HG03060 (cell line): ENCODE measurements around the gene AEBP2.
A peak's percentile ranks its signal among the peaks of the same experiment; 100 is the strongest.
"Not testable (repeated sequence)": the region's sequence is repeated elsewhere in the genome, so short reads cannot be mapped to it uniquely, and the experiment has no call there.

Experiments
- ATAC-seq: cut with Tn5 transposase; IDR thresholded peaks from one replicate; pipeline ENCODE4 v1.9.1; 2021; ENCODE audit warnings: low read depth, moderate number of reproducible peaks; ENCODE audit not compliant: unreplicated experiment

AEBP2 gene

DNA sequence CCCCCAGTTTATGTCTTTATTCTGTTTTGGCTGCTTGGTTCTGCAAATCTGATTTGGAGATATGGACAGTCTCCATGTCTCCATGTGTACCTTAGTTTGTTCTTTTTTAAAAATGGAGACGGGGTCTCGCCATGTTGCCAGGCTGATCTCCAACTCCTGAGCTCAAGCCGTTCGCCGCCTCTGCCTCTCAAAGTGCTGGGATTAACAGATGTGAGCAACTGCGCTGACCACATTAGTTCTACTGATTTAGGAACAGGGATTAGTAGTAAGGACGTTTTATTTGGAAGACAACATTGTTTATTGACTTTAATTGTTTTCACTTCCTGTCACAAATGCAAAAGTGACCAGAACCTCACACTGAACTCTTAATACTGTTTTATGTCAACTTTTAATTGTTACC is 14.7 kb downstream of the AEBP2 start:
- ATAC-seq = no peak

DNA sequence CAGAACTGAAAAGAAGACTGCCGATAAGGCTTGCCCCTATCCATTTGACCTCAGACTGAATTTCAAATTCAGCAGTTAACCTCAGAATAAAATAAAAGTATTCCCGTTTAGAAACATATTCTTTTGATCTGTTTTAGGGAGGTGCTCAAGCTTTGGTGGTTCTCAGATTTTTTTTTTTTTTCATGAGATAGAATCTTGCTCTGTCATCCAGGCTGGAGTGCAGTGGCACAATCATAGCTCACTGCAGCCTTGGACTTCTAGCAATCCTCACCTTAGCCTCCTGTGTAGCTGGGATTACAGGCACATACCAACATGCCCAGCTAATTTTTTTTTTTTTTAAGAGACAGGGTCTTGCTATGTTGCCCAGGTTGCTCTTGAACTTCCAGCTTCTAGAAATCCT is 15.5 kb downstream of the AEBP2 start:
- ATAC-seq = no peak

DNA sequence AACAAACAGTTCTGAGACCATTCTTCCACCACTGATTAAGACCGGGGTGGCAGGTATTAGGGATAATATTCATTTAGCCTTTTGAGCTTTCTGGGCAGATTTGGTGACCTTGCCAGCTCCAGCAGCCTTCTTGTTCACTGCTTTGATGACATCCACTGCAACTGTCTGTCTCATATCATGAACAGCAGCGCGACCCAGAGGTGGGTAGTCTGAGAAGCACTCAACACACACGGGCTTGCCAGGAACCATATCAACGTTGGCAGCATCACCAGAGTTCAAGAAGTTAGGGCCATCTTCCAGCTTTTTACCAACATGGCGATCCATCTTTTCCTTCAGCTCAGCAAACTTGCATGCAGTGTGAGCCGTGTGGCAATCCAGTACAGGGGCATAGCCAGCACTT is 16.9 kb downstream of the AEBP2 start:
- ATAC-seq = no peak

DNA sequence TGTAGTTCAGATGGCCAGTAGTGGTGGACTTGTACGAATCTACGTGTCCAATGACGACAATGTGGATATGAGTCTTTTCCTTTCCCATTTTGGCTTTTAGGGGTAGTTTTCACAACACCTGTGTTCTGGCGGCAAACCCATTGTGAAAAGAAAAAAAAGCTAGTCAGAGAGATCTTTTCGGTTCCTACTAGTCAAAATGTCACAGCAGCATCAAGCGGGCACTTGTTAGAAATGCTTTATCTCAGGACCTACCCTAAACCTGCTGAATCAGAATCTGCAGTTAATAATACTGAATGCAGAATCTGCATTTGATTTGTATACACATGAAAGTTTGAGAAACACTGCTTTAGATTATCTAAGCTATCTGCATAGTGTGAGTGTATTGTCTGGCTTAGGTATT is 18.3 kb downstream of the AEBP2 start:
- ATAC-seq = no peak

DNA sequence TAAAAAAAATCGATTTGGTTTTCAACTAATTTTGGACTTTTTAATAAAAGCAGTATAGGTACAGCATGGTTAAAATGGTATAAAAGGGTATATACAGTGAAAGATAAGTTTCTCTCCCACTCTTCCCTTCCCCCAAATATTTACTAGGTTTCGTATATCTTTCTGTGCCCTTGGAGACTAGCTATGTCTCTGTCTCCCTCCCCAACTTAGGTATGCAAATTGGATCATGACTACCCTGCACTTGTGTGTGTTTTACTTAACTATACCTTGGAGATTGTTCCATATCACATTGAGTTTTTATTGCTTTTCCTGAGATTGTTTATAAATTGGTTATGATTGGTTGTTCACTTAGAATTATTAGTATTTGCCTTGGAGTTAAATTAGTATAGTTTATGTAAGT is 19.4 kb downstream of the AEBP2 start:
- ATAC-seq = no peak

DNA sequence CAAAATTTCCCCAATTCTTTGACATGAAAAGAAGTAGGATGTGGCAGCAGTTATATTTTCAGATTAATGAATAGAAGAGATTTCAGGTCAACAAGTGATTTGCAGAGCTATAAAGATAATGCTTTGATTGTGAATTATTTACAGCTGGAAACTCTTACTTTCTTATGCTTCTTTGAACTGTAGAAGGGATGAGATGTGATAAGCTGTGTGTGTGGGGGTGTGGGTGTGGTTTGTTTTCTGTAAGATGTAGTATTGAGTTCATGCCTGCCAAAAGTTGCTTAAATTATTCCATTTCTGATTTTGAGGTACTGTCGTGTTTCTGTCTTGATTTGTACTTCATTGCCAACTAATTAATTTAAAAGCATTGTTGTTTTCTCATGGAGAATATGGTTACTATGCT is 22.7 kb downstream of the AEBP2 start:
- ATAC-seq = no peak

DNA sequence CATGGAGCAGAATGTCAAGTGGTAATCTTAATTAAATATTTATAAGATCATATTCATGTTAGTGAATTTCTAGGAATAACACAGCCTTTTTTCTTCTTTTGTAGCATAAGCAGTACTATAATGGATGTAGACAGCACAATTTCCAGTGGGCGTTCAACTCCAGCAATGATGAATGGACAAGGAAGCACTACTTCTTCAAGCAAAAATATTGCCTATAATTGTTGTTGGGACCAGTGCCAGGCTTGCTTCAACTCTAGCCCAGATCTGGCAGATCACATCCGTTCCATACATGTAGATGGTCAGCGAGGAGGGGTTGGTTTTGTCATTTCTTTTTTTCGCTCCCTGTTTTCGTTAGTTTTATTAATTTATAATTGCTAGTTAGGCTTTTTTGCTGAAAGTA is 23.1 kb downstream of the AEBP2 start:
- ATAC-seq = no peak

DNA sequence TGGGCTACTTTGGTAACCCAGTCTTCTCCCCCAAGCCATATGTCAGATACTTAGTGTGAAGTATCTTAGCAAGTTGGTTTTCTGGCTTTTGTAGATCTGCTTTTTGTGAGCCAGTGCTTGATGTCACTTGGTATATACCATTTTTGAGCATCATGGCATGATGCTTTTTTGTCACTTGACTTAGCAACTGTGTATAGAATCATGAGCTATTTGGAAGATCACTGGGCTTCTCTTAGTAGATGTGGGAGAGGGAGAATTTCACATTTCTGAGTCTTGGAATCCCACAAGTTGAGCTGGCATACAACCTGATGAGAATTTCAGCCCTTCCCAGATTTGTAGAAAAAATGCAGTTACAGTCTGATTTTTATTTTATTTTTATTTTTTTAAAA is 24.9 kb downstream of the AEBP2 start:
- ATAC-seq = no peak

DNA sequence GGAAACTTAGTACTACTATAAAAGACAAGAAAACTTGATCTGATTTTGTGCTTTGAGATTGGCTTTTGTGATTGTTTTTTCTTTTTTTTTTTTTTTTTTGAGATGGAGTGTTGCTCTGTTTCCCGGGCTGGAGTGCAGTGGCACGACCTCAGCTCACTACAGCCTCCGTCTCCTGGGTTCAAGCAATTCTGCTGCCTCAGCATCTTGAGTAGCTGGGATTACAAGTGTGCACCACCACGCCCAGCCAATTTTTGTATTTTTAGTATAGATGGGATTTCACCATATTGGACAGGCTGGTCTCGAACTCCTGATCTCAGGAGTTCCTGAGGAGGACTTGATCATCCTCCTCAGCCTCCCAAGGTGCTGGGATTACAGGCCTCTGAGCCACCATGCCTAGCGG is 26.4 kb downstream of the AEBP2 start:
- no peak for ATAC-seq

DNA sequence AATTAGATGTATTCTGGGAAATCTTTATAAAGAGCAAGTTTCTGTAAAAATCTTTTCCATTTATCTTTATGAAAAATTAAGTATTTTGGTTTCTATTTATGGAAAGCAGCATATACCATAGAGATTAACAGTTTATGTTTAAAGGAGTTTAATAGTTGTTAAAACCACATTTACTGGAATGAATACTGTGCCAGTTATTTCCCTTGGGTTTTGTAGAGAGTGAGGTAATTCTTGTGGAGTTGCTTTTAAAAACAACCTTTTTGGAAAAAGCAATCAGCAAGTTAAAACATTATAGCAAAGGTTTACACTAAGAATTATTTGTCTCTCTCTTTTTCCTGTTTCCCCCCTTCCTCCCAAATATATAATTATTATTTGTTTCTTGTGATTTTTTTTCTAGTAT is 34.9 kb downstream of the AEBP2 start:
- no peak for ATAC-seq

DNA sequence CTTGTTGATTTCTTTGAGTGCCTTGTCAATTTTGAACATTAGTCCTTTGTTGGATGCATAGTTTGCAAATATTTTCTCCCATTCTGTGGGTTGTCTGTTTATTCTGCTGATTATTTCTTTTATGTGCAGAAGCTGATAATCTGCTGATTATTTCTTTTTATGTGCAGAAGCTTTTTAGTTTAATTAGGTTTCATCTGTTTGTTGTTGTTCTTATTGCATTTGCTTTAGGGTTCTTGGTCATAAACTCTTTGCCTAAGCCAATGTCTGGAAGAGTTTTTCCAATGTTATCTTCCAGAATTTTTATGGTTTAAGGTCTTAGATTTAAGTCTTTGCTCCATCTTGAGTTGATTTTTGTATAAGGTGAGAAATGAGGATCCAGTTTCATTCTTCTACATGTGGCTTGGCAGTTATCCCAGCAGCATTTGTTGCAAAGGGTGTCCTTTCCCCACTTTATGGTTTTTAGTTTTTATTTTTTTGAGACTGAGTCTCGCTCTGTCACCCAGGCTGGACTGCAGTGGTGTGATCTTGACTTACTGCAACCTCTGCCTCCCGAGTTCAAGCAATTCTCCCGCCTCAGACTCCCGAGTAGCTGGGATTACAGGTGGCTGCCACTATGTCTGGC is 36.7 kb downstream of the AEBP2 start:
- not testable (repeated sequence) for ATAC-seq

DNA sequence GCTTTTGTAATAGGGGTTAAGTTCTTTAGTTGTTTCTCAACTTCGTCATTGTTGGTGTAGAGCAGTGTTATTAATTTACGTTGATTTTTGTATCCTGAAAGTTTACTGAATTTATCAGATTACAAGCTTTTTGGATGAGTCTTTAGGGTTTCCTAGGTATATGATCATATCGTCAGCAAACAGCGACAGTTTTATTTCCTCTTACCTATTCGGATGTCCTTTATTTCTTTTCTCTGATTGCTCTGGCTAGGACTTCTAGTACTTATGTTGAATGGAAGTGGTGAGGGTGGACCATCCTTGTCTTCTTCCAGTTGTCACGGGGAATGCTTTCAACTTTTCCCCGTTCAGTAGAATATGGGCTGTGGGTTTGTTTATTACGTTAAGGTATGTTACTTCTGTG is 37.8 kb downstream of the AEBP2 start:
- no peak for ATAC-seq

DNA sequence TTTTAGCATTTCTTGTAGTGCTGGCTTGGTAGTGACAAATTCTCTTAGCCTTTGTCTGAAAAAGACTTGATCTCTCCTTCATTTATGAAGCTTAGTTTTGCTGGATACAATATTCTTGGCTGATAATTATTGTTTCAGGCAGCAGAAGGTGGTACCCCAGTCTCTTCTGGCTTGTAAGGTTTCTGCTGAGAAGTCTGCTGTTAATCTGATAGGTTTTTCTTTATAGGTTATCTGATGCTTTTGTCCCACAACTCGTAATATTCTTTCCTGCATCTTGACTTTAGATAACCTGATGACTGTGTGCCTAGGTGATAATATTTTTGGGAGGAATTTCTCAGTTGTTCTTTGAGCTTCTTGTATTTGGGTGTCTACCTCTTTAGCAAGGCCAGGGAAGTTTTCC is 41.2 kb downstream of the AEBP2 start:
- ATAC-seq = no peak

DNA sequence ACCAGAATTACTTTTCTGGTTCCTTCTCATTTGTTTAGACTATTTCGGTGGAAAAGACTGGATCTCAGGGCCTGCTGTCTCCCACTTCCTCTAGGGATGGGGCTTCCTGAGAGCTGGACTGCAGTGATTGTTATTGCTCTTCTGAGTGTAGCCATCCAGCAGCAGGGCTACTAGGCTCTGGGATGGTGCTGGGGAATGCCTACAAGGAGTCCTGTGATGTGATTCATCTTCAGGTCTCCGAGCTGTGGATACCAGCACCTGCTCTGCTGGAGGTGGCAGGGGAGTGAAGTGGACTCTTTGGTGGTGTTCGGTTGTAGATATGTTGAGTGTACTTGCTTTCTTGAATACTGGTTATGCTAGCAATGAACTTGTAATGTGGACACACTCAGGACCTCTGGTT is 42.7 kb downstream of the AEBP2 start:
- no peak for ATAC-seq

DNA sequence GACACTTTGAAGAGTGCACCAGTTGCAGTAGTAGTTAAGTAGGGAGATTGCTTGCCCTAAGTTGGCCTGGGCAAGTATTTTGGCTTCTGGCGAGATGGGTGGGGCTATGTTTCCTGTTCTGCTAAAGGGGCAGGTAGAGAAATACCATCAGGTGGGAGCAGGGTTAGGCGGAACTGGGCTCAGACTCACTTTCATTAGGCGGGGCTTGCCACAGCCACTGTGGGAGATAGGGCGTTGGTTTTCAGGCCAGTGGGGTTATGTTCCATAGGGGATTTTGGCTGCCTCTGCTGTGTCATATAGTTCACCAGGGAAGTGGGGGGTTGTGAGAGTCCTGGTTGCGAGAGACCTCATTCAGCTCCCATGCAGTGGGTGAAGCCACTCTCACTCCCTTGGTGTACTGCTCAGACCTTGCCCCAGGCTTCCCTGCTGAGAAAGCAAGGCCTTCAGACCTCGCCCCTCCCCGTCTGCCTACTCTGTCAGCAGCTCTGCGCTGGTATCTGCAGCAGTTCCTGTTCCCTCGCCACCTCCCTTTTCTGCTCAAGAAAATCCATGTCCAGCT is 43.3 kb downstream of the AEBP2 start:
- ATAC-seq = peak; percentile 53

DNA sequence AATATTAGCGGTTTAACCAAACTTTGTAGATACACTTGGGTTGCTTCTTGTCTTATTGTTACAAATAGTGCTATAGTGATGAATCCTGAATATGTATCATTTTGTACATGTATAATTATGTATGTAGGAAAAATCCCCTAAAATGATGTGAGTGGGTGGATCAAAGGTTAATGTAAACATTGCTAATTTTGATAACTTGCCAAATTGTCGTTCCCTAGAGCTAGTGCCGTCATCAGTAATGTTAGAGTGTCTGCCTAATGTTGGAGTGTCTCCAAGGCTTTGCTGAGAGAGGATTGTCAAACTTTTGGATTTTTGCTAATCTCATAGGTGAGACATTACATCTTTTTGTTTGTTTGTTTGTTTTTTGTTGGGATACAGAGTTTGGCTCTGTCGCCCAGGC is 44.4 kb downstream of the AEBP2 start:
- ATAC-seq = no peak

DNA sequence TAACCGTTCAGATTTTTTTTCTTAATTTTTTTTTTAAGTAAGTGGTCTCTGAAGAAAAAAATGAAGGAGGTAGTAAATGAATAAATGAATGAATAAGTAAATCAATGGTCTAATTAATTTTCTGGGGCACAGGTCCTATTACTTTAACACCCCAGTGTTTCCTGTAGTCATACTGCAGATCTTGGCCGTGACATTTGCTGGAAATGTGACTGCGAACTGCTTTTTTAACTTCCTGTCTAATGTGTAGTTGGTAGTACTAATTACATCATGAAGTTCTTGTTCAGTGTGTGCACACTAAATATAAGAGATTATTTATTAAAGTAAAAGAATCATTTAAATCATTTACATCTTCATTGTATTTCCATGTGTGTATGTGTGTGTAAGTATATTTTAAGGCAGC is 45.4 kb downstream of the AEBP2 start:
- no peak for ATAC-seq

DNA sequence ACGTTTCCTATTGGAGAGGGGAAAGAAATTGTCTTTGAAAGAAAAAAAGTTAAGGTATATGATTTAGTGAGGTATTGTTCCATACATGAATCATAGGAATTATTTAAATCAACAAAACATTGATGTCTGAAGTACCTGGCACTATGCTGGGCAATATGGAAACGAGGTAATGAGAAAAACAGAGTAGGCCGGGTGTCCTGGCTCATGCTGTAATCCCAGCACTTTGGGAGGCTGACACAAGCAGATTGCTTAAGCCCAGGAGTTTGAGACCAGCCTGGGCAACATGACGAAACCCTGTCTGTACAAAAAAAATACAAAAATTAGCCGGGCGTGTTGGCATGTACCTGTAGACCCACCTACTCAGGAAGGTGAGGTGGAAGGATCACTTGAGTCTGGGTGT is 45.9 kb downstream of the AEBP2 start:
- ATAC-seq = no peak

DNA sequence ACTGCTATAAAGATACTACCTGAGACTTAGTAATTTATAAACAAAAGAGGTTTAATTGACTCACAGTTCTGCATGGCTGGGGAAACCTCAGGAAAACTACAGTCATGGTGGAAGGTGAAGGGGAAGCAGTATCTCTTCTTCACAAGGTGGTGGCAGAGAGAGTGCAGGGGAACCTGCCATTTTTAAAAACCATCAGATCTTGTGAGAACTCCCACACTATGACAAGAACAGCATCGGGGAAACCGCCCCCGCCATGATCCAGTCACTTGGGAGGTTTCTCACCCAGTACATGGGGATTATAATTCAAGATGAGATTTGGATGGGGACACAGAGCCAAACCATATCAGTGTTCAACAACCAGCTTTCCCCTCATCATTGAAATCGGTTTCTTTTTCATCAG is 49.9 kb downstream of the AEBP2 start:
- ATAC-seq = no peak

DNA sequence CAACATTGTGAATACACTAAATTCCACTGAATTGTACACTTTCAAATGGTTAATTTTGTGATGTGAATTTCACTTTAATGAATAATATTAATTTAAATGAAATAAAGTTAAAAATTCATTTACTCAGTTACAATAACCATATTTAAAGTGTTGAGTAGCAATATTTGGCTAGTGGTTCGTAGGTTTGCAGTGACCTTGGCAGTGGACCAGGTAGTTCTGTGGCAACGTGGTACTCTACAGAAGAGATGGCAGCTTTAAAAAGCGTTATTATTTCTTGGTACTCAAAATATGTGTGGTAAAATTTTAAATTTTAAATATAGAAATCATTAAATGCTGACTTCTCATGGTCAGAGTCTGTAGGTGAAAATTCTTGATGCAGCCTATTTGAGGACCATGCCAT is 51.6 kb downstream of the AEBP2 start:
- ATAC-seq = no peak

DNA sequence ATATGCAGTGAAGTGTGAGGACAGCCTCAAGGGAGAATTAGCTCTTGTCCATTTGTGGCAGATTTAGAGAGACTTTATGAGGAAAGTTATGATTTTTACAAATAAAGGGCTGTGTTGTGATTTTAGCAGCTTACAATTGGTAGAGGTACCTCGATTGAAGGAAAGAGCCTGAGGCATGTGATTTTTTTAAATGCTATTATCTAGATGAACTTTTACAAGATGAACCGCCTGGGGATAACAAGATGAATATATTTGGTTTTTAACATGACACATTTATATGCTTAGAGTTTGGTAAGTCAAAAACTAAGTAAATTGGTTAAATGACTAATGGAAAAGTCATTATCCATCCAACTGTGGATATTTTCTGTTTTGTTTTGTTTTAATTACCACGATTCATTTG is 52.6 kb downstream of the AEBP2 start:
- no peak for ATAC-seq

DNA sequence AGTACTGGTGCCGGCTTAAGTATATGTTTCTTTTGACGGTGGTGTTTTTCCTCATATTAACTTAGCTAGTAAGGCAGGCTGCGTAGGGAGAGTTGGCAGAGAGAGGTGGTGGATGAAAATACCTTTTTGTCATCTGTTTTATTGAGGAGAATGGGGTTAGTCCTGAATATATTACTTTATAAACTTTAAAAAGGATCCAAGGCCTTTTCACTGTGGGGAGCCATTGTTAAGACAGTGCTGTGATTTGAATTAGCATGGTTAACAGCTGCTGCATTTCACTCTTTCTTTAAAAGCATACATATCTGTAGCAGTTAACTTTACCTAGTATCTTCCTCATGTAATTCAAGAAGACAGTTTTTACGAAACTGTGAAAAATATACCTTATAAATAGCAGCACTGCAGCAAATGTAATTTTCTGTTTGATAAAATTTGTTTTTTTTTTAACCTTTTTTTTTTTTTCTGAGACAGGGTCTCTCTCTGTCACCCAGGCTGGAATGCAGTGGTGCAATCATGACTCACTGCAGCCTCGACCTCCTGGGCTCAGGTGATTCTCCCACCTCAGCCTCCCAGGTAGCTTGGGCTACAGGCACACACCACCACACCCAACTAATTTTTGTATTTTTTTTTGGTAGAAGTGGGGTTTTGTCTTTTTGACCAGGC is 57.1 kb downstream of the AEBP2 start:
- ATAC-seq = no peak
